ENCODE measurements around the gene LRPPRC.
"Not testable (repeated sequence)": the region's sequence is repeated elsewhere in the genome, so short reads cannot be mapped to it uniquely, and the experiment has no call there.

Gene LRPPRC

DNA sequence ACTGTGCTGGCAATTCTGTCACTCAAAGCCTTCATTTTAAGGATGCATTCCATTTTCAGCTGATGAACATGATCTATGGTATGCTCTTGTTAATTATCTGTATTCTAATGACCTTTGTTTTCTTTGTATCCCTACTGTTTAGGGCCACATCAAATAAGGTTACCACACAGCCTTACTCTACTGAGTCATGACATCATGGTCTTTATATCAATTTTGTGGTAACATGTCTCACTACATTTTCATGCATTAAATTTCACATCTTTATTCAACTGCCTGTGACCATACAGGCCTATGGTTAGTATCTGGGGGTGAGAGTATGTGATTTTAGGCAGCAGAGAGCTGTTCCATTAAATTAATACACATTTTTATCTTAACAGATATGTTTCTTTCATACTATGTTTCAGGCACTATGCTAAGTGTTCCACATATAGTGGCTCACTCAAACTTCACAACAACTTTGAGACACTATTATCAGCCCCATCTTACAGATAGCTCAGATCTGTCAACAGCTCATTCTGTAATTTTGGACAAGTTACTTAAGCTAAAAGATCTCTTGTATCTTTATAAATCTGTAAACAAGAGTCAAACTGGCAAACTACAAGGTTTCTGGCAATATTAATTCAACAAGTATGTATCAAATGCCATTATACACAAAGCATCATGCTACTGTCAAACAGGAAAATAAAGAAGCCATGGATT is 18.0 kb downstream of the LRPPRC start:
- DNase-seq (ENCODE audit: low read depth), result no peak

DNA sequence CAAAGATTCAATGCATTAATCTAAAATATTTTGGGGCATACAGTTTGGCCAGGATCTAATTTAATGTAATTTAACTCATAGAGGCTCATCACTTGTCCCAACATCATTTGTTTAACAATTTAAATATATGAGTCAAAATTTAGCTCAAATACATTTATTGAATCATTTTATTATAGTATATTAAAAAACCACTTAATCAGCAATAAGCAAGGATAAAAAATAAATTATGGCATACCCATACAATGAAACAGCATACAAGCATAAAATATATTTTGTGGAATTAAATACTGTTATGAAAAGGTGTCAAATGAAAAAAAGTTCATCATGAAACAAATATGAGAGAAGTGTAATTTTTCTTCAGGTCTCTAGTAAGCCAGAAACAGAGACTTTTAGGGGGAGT is 34.9 kb downstream of the LRPPRC start:
- DNase-seq (ENCODE audit: low read depth), result no peak

GRCh38 chr2:43958397-43959275 is 37.2 kb downstream of the LRPPRC start:
- DNase-seq (ENCODE audit: low read depth), result no peak

- DNase-seq (ENCODE audit: low read depth), result peak; percentile 1
Measured at GRCh38 chr2:43950383-43951008, 45.3 kb downstream of the LRPPRC start.

- no peak for DNase-seq (ENCODE audit: low read depth)
Measured at GRCh38 chr2:43948370-43948769, 47.4 kb downstream of the LRPPRC start.

DNA sequence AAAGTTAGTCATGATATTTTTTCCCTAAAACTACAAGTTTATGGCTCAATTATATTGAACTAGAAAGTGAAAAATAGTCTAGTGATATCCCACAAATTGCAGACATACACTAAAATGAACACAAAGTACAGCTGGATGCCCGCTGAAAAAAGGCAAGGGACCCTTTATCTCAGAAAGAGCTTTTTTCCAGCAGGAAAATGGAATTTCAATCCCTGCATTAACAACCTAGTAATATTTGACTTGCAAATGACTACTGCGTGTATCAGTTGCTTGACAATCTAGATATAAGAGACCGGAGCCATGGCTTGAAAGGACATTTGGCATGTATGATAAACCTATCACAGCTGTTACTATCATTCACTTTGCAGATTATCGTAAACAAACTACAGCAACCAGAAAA is 49.1 kb downstream of the LRPPRC start:
- DNase-seq (ENCODE audit: low read depth), result no peak

DNA sequence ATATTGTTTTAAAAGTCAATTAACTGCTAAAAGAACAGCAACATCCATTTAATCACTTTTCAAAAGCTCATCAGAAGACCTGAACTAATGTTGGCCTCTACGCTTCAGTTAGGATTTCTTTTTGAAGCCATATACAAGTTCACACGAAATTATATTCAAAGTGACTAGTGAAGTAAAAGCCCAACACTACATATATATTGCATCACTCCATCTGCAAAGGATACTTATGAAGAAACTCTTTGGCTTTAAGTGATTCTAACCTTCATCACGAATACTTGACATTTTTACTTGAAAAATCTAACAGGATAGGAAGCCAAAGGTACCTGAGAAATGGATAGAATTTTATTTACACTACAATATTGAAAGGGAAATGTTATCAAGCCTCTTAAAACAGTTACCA is 50.4 kb downstream of the LRPPRC start:
- DNase-seq (ENCODE audit: low read depth), result no peak

GRCh38 chr2:43944915-43945314 is 50.9 kb downstream of the LRPPRC start:
- DNase-seq (ENCODE audit: low read depth), result no peak

GRCh38 chr2:43943809-43944452 is 51.9 kb downstream of the LRPPRC start:
- DNase-seq (ENCODE audit: low read depth), result no peak

- DNase-seq (ENCODE audit: low read depth), result no peak
Measured at GRCh38 chr2:43943323-43943722, 52.5 kb downstream of the LRPPRC start.

DNA sequence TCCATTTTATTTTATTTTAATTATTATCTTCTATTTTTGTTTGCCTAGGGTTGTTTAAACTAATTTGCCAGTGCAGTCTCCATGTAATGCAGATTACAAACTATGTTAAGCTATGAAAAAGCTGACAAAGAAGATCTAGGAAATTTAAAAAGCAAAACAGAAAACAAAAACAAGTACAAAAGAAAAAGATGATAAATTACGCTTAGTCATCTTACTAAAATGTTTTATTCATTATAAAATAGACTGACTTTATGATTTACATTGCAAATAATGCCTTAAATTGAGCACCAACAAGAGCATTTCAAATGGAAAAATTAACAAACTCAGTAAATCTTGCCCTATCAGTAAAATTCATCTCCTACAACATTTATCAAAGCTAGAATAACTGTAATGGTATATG is 52.9 kb downstream of the LRPPRC start:
- DNase-seq (ENCODE audit: low read depth), result no peak

DNA sequence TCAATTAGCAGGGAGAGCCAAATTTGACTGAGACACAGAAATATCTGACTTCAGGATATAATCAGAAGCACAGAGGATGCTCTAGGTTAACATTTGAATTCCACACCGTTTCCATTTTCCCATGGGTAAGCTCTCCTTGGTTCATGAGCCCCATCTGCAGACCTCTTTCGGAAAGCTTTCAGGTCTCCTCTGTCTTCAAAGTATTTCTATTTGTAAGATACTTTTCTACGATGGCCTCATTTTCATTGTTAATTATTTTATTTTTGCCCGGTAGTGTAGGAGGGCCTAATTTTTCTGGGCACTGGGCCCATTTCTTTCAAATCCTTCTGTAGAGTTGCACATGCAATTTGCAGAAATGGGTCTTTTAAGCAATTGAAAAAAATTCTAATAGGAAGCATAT is 53.8 kb downstream of the LRPPRC start:
- DNase-seq (ENCODE audit: low read depth), result no peak

GRCh38 chr2:43941359-43941758 is 54.4 kb downstream of the LRPPRC start:
- no peak for DNase-seq (ENCODE audit: low read depth)

- DNase-seq (ENCODE audit: low read depth), result no peak
Measured at GRCh38 chr2:43939695-43940256, 56.0 kb downstream of the LRPPRC start.

GRCh38 chr2:43937269-43937820 is 58.4 kb downstream of the LRPPRC start:
- no peak for DNase-seq (ENCODE audit: low read depth)

DNA sequence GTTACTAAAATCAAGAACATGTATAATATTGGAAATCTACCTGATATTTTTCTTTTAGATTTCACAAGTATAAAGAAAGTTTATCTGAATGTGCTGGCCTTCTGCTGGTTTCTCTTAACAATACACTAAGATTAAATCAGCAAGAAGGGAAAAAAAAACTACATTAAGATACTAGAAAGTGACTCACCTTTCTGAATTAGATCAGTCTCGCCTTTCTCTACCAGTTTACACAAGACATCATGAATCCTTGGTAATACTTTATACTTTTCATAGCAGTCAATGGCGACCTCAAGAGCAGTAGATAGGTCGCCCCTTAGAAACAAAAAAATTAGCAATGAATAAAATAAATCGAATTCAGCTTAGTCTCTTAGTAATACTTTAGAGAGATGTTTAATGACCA is 61.2 kb downstream of the LRPPRC start:
- no peak for DNase-seq (ENCODE audit: low read depth)

GRCh38 chr2:43931293-43931692 is 64.5 kb downstream of the LRPPRC start:
- DNase-seq (ENCODE audit: low read depth), result no peak

GRCh38 chr2:43927442-43927841 is 68.3 kb downstream of the LRPPRC start:
- no peak for DNase-seq (ENCODE audit: low read depth)

DNA sequence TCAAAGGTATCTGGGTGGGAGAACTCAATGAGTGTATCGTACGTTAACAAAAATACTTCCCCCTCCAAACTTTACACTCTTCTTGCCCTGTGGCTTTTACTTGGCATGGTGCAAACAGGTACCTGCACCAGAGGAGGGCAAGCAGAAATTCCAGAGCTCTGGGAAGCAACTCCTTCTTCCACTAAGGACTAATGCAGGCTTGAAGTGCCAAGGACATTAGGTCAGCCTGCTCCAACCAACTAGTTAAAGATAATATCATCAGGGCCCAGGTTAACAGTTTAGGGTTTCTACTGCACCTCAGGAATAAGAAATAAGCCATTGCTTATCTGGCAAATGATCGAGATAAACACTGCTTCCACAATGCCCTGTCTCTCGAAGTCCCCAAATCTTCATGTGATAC is 70.4 kb downstream of the LRPPRC start:
- DNase-seq (ENCODE audit: low read depth), result no peak

DNA sequence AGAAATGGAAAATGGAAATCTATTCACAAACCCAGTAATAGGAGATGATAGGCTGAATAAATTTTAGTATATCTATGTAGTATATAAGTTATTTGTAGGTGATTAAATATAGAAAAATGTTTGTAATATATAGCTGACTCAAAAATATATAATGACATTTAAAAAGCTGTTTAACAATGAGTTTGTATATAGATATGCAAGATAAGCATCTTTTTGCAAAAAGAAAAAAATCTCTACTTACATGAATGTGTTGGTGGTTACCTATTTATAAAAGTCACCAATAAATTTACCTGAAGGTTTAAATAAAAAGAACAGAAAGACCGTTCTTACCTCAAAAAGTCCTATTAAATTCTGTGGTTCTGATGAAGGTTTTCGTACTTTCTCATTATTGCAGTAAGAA is 71.3 kb downstream of the LRPPRC start:
- no peak for DNase-seq (ENCODE audit: low read depth)

DNA sequence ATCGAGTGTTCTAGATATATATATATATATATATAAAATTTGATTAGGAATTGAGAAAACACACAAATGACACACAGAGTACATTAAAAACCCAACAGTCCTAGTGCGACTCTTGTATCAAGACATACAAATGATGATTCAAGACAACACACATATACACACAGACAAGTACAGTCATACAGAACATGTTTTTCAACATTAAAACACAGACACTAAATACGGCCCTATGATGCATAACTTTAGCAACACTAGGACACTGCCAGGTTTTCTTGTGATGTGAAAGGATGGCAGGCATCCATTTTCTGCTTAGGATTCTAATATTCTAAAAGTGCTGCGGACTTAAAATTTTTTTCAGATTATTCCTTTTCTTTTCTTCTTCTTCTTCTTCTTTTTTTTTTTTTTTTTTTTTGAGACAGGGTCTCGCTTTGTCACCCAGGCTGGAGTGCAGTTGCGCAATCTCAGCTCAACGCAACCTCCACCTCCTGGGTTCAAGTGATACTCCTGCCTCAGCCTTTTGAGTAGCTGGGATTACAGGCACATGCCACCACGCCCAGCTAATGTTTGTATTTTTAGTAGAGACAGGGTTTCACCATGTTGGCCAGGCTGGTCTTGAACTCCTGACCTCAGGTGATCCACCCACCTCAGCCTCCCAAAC is 84.5 kb downstream of the LRPPRC start:
- not testable (repeated sequence) for DNase-seq (ENCODE audit: low read depth)

Measured in GM04503 (cell line).